GM18519 (cell line): ENCODE data around the gene SLC25A3.

Source experiments
- ATAC-seq: cut with Tn5 transposase; IDR thresholded peaks from one replicate; pipeline ENCODE4 v1.9.1; 2021; ENCODE audit warnings: mild to moderate bottlenecking, moderate library complexity; ENCODE audit not compliant: unreplicated experiment, low FRiP score

The SLC25A3 gene

GRCh38 chr12:98653866-98654493, 60.5 kb downstream of the SLC25A3 start:
- no peak for ATAC-seq
